ENCODE data around the gene UBXN4. TPM values are rescaled to one million over a fixed set of nuclear protein-coding genes. Genes with fewer than 3 reads are reported as not detected.
"Not testable (repeated sequence)": the region's sequence is repeated elsewhere in the genome, so short reads cannot be mapped to it uniquely, and the experiment has no call there.

UBXN4 gene
- total RNA-seq, 1 donor from 2014 or later, result 107 TPM

DNA sequence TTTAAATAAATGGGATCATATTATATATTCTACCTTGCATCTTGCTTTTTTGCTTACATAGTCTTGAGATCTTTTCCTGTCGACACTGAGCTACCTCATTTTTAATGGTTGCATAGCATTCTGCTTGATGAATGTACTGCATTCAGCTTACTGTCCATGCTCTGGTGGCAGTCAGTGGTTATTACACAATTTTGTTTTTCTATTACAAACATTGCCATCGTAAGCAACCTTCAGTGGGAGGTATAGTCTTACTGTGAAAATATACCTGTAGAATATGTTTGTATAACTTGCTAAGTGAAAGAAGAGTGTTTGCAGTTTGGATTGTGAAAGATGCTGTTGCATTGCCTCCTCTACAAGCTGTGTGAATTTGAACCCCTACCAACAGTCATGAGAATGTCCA lies 43.4 kb downstream of the UBXN4 start:
- no peak overlapping the region for H3K27ac Mint-ChIP-seq
- peaks cover 52% of the 10 kb centered on the region for H3K36me3 Mint-ChIP-seq
- H3K27me3 Mint-ChIP-seq, result no peaks in the 10 kb centered on the region
- H3K9me3 Mint-ChIP-seq, result peaks cover 8% of the 10 kb centered on the region
- DNase-seq (ENCODE audit: extremely low spot score, unreplicated experiment), result no peak
- no peaks in the 10 kb centered on the region for H3K4me1 Mint-ChIP-seq (ENCODE audit: unreplicated experiment)
- H3K4me3 Mint-ChIP-seq, result no peak overlapping the region
- TF ChIP-seq CTCF (conservative IDR thresholded peaks at IDR 0.05), result peak; percentile 56

GRCh38 chr2:135786823-135787222 lies 45.2 kb downstream of the UBXN4 start:
- no peak for DNase-seq (ENCODE audit: extremely low spot score, unreplicated experiment)

GRCh38 chr2:135790423-135790822 lies 48.8 kb downstream of the UBXN4 start:
- H3K36me3 Mint-ChIP-seq, result peaks cover 13% of the 10 kb centered on the region
- no peak overlapping the region for H3K4me3 Mint-ChIP-seq
- H3K27me3 Mint-ChIP-seq, result no peaks in the 10 kb centered on the region
- DNase-seq (ENCODE audit: extremely low spot score, unreplicated experiment), result no peak
- no peak overlapping the region for H3K27ac Mint-ChIP-seq
- no peak for TF ChIP-seq CTCF (conservative IDR thresholded peaks at IDR 0.05)
- H3K4me1 Mint-ChIP-seq (ENCODE audit: unreplicated experiment), result no peaks in the 10 kb centered on the region
- H3K9me3 Mint-ChIP-seq, result peaks cover 4% of the 10 kb centered on the region

More at GRCh38 chr2:135786823-135787222, 45.2 kb downstream of the UBXN4 start:
- Mint-ChIP-seq H3K9me3 (peaks cover 8% of the 10 kb centered on the region), H3K36me3 (peaks cover 46% of the 10 kb centered on the region), H3K27ac (no peak overlapping the region), H3K27me3 (no peaks in the 10 kb centered on the region), H3K4me1 (ENCODE audit: unreplicated experiment) (no peaks in the 10 kb centered on the region), H3K4me3 (no peak overlapping the region)
- no peak for TF ChIP-seq CTCF (conservative IDR thresholded peaks at IDR 0.05)

DNA sequence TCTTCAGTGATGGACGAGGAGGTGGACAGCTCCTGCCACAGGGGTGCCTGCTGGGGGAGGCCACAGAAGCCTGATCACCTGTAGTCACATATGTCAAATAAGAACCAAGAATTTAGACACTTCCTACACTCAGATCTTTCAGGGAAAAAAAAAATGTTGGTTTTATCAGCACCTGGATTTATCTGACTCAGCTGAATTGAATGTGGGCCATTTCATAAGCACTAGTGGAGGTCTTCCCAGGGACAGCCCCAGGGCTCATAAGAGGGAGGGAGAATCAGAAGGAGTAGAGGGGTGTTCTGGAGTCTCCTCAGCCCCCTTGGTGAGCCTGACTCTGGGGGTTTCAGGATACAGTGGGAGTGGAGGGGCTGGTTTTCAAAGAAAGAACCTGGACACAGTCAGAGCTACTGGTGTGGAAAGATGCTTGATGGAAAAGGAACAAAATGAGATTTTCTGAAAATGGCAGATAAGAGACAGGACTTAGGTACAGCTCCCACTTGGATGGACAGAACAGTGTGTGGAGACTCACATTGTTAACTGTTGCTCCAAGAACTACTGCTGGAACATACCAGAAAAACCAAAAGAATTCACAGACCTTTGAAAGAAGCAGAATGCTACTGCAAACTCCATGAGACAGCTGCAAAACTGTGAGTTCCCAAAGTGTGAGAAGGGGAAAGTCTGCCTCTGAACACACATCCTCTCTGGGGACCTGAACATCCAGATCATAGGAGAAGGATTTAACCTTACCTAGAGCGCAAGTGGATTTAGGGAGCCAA lies 49.9 kb downstream of the UBXN4 start:
- peaks cover 6% of the 10 kb centered on the region for H3K36me3 Mint-ChIP-seq
- H3K4me3 Mint-ChIP-seq, result no peak overlapping the region
- TF ChIP-seq CTCF (conservative IDR thresholded peaks at IDR 0.05), result no peak
- DNase-seq (ENCODE audit: extremely low spot score, unreplicated experiment), result no peak
- H3K9me3 Mint-ChIP-seq, result peaks cover 4% of the 10 kb centered on the region
- no peaks in the 10 kb centered on the region for H3K4me1 Mint-ChIP-seq (ENCODE audit: unreplicated experiment)
- no peaks in the 10 kb centered on the region for H3K27me3 Mint-ChIP-seq
- H3K27ac Mint-ChIP-seq, result peak overlapping the region; percentile 27

- Mint-ChIP-seq H3K27me3 (no peaks in the 10 kb centered on the region), H3K9me3 (peaks cover 3% of the 10 kb centered on the region), H3K36me3 (no peaks in the 10 kb centered on the region), H3K4me3 (no peak overlapping the region), H3K27ac (peak overlapping the region; percentile 18), H3K4me1 (ENCODE audit: unreplicated experiment) (no peaks in the 10 kb centered on the region)
- DNase-seq (ENCODE audit: extremely low spot score, unreplicated experiment), result no peak
- TF ChIP-seq CTCF (conservative IDR thresholded peaks at IDR 0.05), result no peak
These were observed 50.9 kb downstream of the UBXN4 start for GRCh38 chr2:135792401-135793150.

GRCh38 chr2:135795641-135796040 lies 54.0 kb downstream of the UBXN4 start:
- H3K27ac Mint-ChIP-seq; DNase-seq (ENCODE audit: extremely low spot score, unreplicated experiment); H3K4me1 Mint-ChIP-seq (ENCODE audit: unreplicated experiment); H3K27me3 Mint-ChIP-seq; H3K4me3 Mint-ChIP-seq; H3K36me3 Mint-ChIP-seq; H3K9me3 Mint-ChIP-seq: not testable (repeated sequence)
